HG03469 (cell line): ENCODE results near the gene BRAT1.

Experiments used
- ATAC-seq: cut with Tn5 transposase; IDR thresholded peaks from one replicate; pipeline ENCODE4 v1.9.1; 2021; ENCODE audit warnings: mild to moderate bottlenecking, moderate library complexity, moderate number of reproducible peaks; ENCODE audit not compliant: unreplicated experiment

BRAT1 gene

GRCh38 chr7:2525658-2526630 lies 29.4 kb downstream of the BRAT1 start:
- ATAC-seq = no peak

- no peak for ATAC-seq
Measured at GRCh38 chr7:2524808-2525657, 30.3 kb downstream of the BRAT1 start.

GRCh38 chr7:2523941-2524807 lies 31.1 kb downstream of the BRAT1 start:
- no peak for ATAC-seq

- ATAC-seq = no peak
Measured at GRCh38 chr7:2523461-2523936, 31.8 kb downstream of the BRAT1 start.

DNA sequence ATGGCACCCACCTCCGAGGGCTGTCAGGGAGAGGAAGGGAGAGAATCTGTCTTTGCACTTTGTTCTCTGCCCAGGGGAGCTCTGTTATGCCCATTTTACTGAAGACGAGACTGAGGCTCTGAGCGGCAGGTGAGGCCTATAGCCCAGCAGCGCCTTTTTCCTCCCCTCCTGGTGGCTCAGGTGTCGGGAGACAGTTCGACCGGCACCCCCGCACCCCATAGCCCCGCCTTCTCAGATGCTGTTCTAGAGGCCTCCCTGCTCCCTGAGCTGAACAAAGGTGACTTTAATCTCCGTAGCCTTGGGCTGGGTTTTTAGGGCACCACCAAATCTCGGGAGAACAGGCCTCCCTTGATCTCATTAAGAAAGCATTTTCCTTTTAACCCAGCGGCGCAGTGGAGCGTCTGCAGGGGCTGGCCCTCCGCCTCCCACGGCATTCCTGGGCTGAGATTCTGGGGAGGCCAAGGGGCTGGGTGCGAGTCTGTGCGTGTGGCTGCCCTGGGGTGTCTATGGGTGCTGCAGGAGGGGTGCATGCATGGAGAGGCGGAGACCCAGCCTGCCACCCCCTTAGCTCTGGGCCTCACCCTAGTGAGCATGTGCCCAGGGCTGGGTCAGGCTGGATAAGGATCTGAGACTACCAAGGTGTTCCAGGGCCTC lies 32.4 kb downstream of the BRAT1 start:
- no peak for ATAC-seq

DNA sequence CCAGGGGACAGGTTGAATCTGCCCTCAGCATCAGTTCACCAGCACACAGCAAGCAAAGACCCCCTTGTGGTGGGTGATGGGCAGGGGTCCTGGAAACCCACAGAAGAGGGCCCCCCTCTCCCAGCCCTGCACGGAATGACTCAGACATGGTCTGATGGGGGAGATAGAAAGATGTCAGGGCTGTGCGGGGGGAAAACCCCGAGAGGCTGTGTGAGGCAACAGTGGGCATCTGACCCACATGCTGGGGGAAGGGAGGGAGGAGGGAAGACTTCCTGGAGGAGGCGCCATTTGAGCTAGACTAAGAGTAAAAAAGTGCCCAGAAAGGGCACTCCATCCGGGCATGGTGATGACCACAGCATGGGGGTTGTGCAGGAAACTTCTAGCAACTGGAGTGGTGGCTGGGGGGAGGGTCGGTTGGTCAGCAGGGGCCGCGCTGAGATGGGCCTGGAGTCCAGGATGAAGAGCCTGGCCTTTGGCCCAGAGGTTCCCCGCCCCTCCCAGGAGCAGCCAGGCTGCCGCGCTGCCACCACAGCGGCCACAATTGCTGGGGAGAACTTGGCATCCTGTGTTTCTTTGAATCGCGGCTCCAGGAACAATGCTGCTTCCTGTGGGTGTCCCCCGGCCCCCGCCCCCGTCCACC lies 33.3 kb downstream of the BRAT1 start:
- no peak for ATAC-seq

- ATAC-seq = no peak
Measured at GRCh38 chr7:2521341-2521745, 34.0 kb downstream of the BRAT1 start.

DNA sequence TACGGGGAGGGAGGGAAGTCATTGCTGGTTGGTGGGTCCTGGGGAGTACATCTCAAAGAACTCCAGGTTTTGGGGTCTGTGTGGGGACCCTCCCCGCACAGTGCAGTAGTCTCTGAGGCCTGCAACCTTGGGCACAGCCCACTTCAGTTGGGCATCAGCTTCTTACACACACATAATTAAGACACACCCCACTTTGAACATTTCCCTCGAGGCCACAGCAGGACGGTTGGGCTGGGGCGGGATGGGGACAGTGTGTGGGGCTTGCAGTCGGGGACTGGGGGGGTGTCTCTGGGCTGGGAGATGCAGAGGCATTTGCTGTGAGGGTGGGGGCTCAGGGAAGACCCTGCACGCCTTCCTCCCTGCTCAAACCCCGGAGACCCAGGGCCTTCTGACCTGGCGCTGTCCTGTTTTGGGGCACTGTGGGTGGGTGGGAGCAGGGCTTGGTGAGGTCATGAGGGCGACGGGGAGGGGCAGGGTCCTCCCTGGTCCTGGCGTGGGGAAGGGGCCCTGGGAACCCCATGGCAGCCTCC lies 34.5 kb downstream of the BRAT1 start:
- no peak for ATAC-seq

DNA sequence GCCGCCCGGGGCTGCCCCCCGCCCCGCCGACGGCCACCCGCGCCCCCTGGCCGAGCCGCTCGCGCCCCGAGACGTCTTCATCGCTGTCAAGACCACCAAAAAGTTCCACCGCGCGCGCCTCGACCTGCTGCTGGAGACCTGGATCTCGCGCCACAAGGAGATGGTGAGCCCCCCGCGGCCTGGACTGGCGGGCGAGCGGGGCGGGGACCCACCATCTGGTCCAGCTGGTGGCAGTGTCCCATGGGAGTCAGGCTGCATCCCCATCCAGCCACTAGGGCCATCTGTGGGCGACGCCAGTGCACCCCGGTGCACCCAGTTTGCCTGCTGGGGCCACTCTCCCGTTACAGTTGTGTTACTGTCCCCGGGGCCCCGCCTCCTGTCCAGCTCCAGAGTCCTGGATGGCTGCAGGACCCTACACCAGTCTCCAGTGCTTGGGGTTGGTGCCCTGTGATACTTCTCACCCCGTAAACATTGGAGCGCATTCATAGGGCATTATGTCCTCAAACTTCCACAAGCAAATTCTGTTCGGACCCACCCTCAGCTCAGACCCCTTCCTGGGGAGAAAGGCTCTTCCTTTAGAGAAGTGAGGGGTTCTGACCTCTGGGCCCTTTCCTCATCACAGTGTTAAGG lies 35.1 kb downstream of the BRAT1 start:
- no peak for ATAC-seq

GRCh38 chr7:2519119-2519930 lies 36.0 kb downstream of the BRAT1 start, which contains the start of gene LFNG:
TSS of gene LFNG (plus strand) at chr7:2519774. CDS start at chr7:2519862, 88 bp downstream.
- ATAC-seq = peak; percentile 83

DNA sequence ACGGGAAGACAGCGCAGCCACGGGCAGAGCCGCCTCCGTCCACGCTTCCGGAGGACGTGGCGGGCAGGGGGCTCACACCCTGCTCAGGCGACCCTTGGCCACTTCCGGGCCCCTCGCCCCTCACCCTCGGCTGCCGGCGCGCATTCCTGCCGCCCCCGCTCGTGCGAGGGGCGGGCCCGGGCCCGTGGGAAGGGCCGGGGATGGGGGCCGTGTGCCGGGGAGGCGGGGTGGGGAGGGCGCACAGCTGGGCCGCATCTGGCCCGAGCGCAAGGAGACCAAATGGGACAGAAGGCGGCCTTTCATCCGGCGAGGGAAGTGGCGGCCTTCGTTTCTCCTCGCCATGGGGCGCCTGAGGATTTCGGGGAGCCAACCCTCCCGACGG lies 36.6 kb downstream of the BRAT1 start:
- ATAC-seq = no peak

GRCh38 chr7:2517678-2518507 lies 37.4 kb downstream of the BRAT1 start:
- ATAC-seq = no peak

GRCh38 chr7:2517026-2517425 lies 38.3 kb downstream of the BRAT1 start:
- no peak for ATAC-seq

DNA sequence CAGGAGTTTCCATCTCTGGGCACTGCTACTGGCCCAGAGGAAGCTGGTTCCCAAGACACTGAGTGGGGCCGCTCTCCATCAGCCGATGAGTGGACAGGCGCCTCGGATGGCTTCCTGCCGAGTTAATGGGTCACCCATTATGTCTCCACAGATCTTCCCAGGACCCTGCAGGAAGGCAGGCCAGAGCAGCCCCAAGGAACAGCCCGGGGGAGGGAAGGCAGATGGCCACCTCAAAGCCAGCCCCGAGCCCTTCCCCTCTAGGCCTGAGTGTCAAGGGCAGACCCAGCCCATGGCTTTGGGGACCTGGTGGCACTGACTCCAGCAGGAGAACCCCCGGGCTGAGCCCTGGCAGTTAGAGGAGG lies 39.1 kb downstream of the BRAT1 start:
- ATAC-seq = no peak

- ATAC-seq = no peak
Measured at GRCh38 chr7:2515424-2516193, 39.7 kb downstream of the BRAT1 start.
